HAP-1 (cell line): ENCODE measurements around the gene HEXD.

Experiments used
- DNase-seq, 2 experiments: peaks; one replicate each; pipeline ENCODE4 v3.0.0-alpha.2; 2016 to 2020; ENCODE audit warnings: low spot score in 2 of 2
- H3K27me3 ChIP-seq: fragments of 250-450 bp; sonication (Bioruptor Pico); 2 replicates; pipeline ENCODE4 v1.5.1; 2020; ENCODE audit warnings: low read depth, mild to moderate bottlenecking, moderate library complexity
- H3K36me3 ChIP-seq: fragments of 250-450 bp; sonication (Bioruptor Pico); replicated peaks from 2 replicates; pipeline ENCODE4 v1.5.1; 2020; ENCODE audit warnings: mild to moderate bottlenecking
- H3K4me1 ChIP-seq: fragments of 250-450 bp; sonication (Bioruptor Pico); 2 replicates; pipeline ENCODE4 v1.5.1; 2020; ENCODE audit warnings: mild to moderate bottlenecking
- H3K4me3 ChIP-seq: fragments of 250-450 bp; sonication (Bioruptor Pico); 2 replicates; pipeline ENCODE4 v1.5.1; 2020; ENCODE audit warnings: mild to moderate bottlenecking, moderate library complexity
- H3K9me3 ChIP-seq: fragments of 250-450 bp; sonication (Bioruptor Pico); 2 replicates; pipeline ENCODE4 v1.5.1; 2020; ENCODE audit warnings: mild to moderate bottlenecking, moderate library complexity
- in situ Hi-C: fragments of 300-500 bp; cut with MboI; formaldehyde crosslinking; loops from 3 replicates; pipeline ENCODE4 v1.14.3; 2020; ENCODE audit warnings: low sequenced_read_pairs, inconsistent platforms, mixed read lengths

HEXD gene

DNA sequence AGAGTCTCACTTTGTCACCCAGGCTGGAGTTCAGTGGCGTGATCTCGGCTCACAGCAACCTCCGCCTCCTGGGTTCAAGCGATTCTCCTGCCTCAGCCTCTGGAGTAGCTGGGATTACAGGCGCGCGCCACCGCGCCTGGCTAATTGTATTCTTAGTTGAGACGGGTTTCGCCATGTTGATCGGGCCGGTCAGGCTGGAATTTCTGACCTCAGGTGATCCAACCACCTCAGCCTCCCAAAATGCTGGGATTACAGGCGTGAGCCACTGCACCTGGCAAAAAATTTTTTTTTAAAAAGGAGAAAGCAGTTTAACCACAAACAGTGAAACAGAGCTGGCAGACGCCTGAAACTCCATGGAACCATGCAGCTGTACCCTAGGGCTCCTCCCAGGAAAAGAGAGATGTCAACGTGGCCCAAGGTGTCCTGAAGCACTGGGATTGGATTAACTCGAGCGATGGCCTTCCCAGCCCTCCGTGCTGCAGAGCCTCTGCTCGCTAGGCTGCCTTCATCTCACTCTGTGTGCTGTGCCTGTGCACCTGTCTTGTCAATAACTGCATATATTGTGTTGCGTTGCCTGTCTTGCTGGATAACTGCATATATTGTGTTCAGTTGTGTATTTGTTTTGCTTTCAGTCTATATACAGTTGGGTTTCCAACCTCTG lies 71.8 kb downstream of the HEXD start:
- Histone ChIP-seq H3K9me3 (no peaks in the 10 kb centered on the region), H3K4me3 (no peak overlapping the region), H3K4me1 (peaks cover 3% of the 10 kb centered on the region; the same call in 1 of the 2 replicates), H3K27me3 (no peaks in the 10 kb centered on the region), H3K36me3 (peaks cover 13% of the 10 kb centered on the region)
- DNase-seq, result no peak
- in situ Hi-C loops, result no loop called here

DNA sequence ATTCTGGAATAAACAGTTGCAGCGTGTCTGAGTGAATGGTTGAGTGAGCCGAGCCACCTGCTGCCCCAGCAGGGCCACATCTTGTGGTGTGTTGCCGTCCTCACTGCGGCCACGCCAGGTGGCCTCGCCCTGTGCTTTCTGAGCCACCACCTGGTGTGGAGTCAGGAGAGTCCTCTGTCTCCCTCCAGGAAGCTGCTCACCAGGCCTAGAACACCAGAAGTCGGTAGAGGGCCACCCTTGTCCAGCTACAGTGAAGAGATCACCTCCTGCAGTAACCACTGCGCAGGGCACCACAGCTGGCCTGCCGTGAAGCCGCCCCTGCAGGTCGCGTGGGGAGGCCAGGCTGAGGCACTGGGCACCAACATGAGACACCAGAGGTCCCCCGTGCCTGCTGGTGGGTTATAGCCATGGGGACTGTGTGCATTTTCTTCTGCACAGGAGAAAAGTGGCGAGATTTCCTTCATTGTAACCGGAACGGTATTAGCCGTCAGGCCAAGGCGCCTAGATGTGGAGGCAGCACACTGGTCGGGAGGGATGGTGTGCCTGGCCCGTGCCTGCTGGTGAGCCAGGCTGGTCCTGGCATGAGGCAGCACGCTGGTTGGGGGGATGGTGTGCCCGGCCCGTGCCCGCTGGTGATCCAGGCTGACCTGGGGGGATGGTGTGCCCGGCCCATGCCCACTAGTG lies 72.5 kb downstream of the HEXD start:
- Histone ChIP-seq H3K36me3 (peaks cover 10% of the 10 kb centered on the region), H3K27me3 (no peaks in the 10 kb centered on the region), H3K9me3 (no peaks in the 10 kb centered on the region), H3K4me1 (peaks cover 3% of the 10 kb centered on the region; the same call in 1 of the 2 replicates), H3K4me3 (no peak overlapping the region)
- no peak for DNase-seq
- in situ Hi-C loops, result no loop called here

DNA sequence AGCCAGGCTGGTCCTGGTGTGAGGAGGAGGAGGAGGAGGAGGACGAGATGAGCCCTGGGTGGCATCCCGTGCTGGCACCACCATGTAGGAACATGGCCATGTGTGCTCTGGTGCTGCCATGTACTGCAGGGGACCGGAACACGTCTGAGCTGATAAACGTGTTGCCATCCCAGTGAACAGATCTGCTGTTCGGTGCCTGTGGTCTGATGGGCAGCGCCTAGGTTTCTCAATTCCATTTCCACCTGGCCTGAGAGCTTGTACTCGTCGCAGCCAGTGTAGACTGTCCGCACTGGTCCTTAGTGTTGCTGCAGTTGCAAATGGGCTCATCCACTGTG lies 73.0 kb downstream of the HEXD start:
- peaks cover 7% of the 10 kb centered on the region for H3K36me3 ChIP-seq
- H3K4me1 ChIP-seq, result peaks cover 3% of the 10 kb centered on the region; the same call in 1 of the 2 replicates
- H3K4me3 ChIP-seq, result no peak overlapping the region
- H3K27me3 ChIP-seq, result no peaks in the 10 kb centered on the region
- no peaks in the 10 kb centered on the region for H3K9me3 ChIP-seq
- DNase-seq, result no peak
- in situ Hi-C loops, result no loop called here

DNA sequence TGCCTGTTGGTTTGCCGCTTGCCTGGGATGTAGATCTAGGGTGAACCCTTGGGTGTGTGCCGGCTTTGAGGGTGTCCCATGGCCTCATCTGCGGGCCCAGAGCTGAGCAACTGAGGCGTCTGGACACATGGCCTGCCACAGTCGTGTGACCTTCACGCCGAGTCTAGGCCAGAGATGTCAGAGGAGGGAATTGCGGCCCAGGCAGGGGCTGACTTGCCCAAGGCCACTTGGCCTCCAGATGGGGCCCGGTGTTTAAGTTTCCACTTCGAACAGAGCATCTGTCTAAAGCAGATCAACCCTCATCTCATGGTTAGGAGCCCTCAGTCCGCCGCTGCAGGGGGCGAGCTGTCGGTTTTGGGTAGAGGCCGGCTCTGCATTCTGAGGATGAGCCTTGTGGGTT lies 73.4 kb downstream of the HEXD start:
- peaks cover 5% of the 10 kb centered on the region for H3K4me1 ChIP-seq

More for the DNA sequence above, 73.4 kb downstream of the HEXD start:
- H3K9me3 ChIP-seq, result no peaks in the 10 kb centered on the region
- DNase-seq, result no peak
- in situ Hi-C loops, result no loop called here
- no peak overlapping the region for H3K4me3 ChIP-seq
- H3K36me3 ChIP-seq, result peaks cover 4% of the 10 kb centered on the region
- H3K27me3 ChIP-seq, result no peaks in the 10 kb centered on the region
